Measurements from ENCODE around the gene IL23R.

GRCh38 chr1:67256291-67257172, 90.3 kb downstream of the IL23R start:
- TF ChIP-seq L3MBTL2 (conservative IDR thresholded peaks at IDR 0.05) (no peak), FOXK2 (IDR thresholded peaks at IDR 0.05) (no peak), FOXM1 (IDR thresholded peaks at IDR 0.05; ENCODE audit: borderline replicate concordance) (no peak), FOXA1 (IDR thresholded peaks at IDR 0.05) (no peak), ELF4 (IDR thresholded peaks at IDR 0.05) (no peak), SUZ12 (IDR thresholded peaks at IDR 0.05) (no peak), SP1 (IDR thresholded peaks at IDR 0.05) (no peak), BHLHE40 (IDR thresholded peaks at IDR 0.05; ENCODE audit: borderline replicate concordance) (no peak), LEF1 (IDR thresholded peaks at IDR 0.05; ENCODE audit: borderline replicate concordance) (no peak), HDGF (IDR thresholded peaks at IDR 0.05; ENCODE audit: borderline replicate concordance) (no peak)
